Uterus (tissue), 4 donors: ENCODE measurements around the gene KCNT2. TPM values are rescaled to one million over a fixed set of nuclear protein-coding genes. Genes with fewer than 3 reads are reported as not detected.
"Not testable (repeated sequence)": the region's sequence is repeated elsewhere in the genome, so short reads cannot be mapped to it uniquely, and the experiment has no call there.

Experiments used
- DNase-seq, 2 donors: peaks; one replicate each; pipeline ENCODE4 v3.0.0-alpha.2; 2019 to 2020
- H3K27ac ChIP-seq, 2 donors: fragments of 200-600 bp; sonication (generic); 1 replicate in 1 of 2; 2 replicates in 1 of 2; pipeline ENCODE4 v1.5.1; 2016 to 2018
- H3K27me3 ChIP-seq, 2 donors: fragments of 200-600 bp; sonication (generic); one replicate each; pipeline ENCODE4 v1.5.1; 2018 to 2019; ENCODE audit warnings: control low read depth in 1 of 2
- H3K36me3 ChIP-seq, 2 donors: fragments of 200-600 bp; sonication (generic); one replicate each; pipeline ENCODE4 v1.5.1; 2019; ENCODE audit warnings: control low read depth in 1 of 2
- H3K4me1 ChIP-seq, 2 donors: fragments of 200-600 bp; sonication (generic); one replicate each; pipeline ENCODE4 v1.5.1; 2018 to 2019; ENCODE audit warnings: control low read depth in 1 of 2
- H3K4me3 ChIP-seq, 2 donors: fragments of 200-600 bp; sonication (generic); 1 replicate in 1 of 2; 2 replicates in 1 of 2; pipeline ENCODE4 v1.5.1; 2018 to 2019; ENCODE audit warnings: mild to moderate bottlenecking in 1 of 2
- H3K9me3 ChIP-seq, 2 donors: fragments of 200-600 bp; sonication (generic); one replicate each; pipeline ENCODE4 v1.5.1; 2019; ENCODE audit warnings: control low read depth in 1 of 2
- CTCF ChIP-seq, 4 experiments: fragments of 200-600 bp in 2 of 4; fragments of 450-650 bp in 2 of 4; sonication (generic) in 2 of 4; IDR thresholded peaks; one replicate each; pipeline ENCODE4 v1.5.1; 2016 to 2019; ENCODE audit warnings: antibody characterized with exemption in 4 of 4, mild to moderate bottlenecking in 2 of 4, moderate library complexity in 1 of 4
- POLR2A ChIP-seq, 2 donors: fragments of 450-650 bp; IDR thresholded peaks; one replicate each; pipeline ENCODE4 v1.6.1; 2016; ENCODE audit warnings: antibody characterized with exemption in 2 of 2, mild to moderate bottlenecking in 1 of 2, moderate library complexity in 1 of 2
- intact Hi-C: fragments of 100-400 bp; cut with DNase I; formaldehyde crosslinking; loops from one replicate; pipeline ENCODE4 v1.15.1; 2023; ENCODE audit warnings: low total_unique reads
- total RNA-seq, 4 donors: library from RNA; depleted of rRNA in 3 of 4; stranded (reverse); fragments of >200 nt in 3 of 4; gene quantifications; one replicate each; pipeline versions ENCODE4 v1.1.0 to v1.2.4, GENCODE V29; 2014 to 2023
- donor health status: DM: yes; HTN: yes; CAD: no.

Gene KCNT2
- total RNA-seq, 4 donors from 2014 or later = 2.3 to 20.5 (median 3.8) TPM

DNA sequence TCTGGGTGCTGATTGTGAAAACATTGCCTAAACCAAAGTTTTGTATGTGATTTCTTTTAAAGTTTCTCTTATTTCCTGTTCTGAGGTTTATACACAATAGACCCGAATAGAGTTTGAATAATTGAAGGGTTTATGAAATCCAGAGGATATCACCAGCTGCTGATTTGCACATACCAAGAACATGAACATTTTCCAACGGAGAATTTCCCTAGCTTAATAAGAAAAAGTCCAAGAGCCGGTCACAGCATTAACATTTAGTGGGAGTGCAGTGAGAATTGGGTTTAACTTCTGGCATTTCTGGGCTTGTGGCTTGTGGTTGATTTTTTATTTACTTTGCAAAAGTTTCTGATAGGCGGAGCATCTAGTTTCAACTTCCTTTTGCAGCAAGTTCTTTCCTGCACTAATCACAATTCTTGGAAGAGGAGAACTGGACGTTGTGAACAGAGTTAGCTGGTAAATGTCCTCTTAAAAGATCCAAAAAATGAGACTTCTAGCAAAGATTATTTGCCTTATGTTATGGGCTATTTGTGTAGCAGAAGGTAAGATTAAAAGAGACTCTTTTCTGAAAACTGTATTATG, 43.5 kb upstream of the KCNT2 start, which contains the start of gene CFH:
Gene CFH, plus strand, starts transcription at position 407 of the 579 bp plus-strand sequence. Its CDS starts 75 bp downstream, at position 482.
- Histone ChIP-seq H3K27ac (no peak within 1 kb of the TSS), H3K27me3 (no peaks in the 10 kb centered on the region), H3K9me3 (no peaks in the 10 kb centered on the region), H3K4me1 (no peaks in the 10 kb centered on the region), H3K36me3 (no peaks in the 10 kb centered on the region), H3K4me3 (peak within 1 kb of the TSS in 1 of 2 donors; percentile 22)
- DNase-seq = no peak
- TF ChIP-seq CTCF (IDR thresholded peaks at IDR 0.05) (no peak), POLR2A (IDR thresholded peaks at IDR 0.05) (no peak)
- intact Hi-C loops = loop anchor here (10.0 kb wide), 1 partner anchor 497 kb away; no protein-coding TSS in a partner anchor

GRCh38 chr1:196651079-196651478, 42.8 kb upstream of the KCNT2 start:
- H3K27ac ChIP-seq = no peak overlapping the region
- no peaks in the 10 kb centered on the region for H3K27me3 ChIP-seq
- TF ChIP-seq POLR2A (IDR thresholded peaks at IDR 0.05) (no peak), CTCF (IDR thresholded peaks at IDR 0.05) (no peak)
- H3K4me1 ChIP-seq = no peaks in the 10 kb centered on the region
- H3K4me3 ChIP-seq = no peak overlapping the region
- DNase-seq = no peak
- H3K36me3 ChIP-seq = no peaks in the 10 kb centered on the region
- intact Hi-C loops = loop anchor here (10.0 kb wide), 1 partner anchor 496 kb away; no protein-coding TSS in a partner anchor
- H3K9me3 ChIP-seq = no peaks in the 10 kb centered on the region

- intact Hi-C loops = loop anchor here (10.0 kb wide), 1 partner anchor 496 kb away; no protein-coding TSS in a partner anchor
- DNase-seq = no peak
Measured at GRCh38 chr1:196650403-196650802, 42.2 kb upstream of the KCNT2 start.

GRCh38 chr1:196649990-196650389, 41.8 kb upstream of the KCNT2 start:
- no peak for DNase-seq
- Histone ChIP-seq H3K36me3 (no peaks in the 10 kb centered on the region), H3K4me1 (no peaks in the 10 kb centered on the region), H3K9me3 (no peaks in the 10 kb centered on the region), H3K27ac (no peak overlapping the region), H3K27me3 (no peaks in the 10 kb centered on the region), H3K4me3 (no peak overlapping the region)
- TF ChIP-seq CTCF (IDR thresholded peaks at IDR 0.05) = no peak
- TF ChIP-seq POLR2A (IDR thresholded peaks at IDR 0.05) = no peak
- intact Hi-C loops = loop anchor here (10.0 kb wide), 1 partner anchor 495 kb away; no protein-coding TSS in a partner anchor

More at GRCh38 chr1:196650403-196650802, 42.2 kb upstream of the KCNT2 start:
- H3K27me3 ChIP-seq = no peaks in the 10 kb centered on the region
- no peak overlapping the region for H3K27ac ChIP-seq
- H3K9me3 ChIP-seq = no peaks in the 10 kb centered on the region
- H3K4me1 ChIP-seq = no peaks in the 10 kb centered on the region
- TF ChIP-seq POLR2A (IDR thresholded peaks at IDR 0.05) (no peak), CTCF (IDR thresholded peaks at IDR 0.05) (no peak)
- H3K36me3 ChIP-seq = no peaks in the 10 kb centered on the region
- H3K4me3 ChIP-seq = no peak overlapping the region

GRCh38 chr1:196640976-196641375, 32.7 kb upstream of the KCNT2 start:
- no peaks in the 10 kb centered on the region for H3K9me3 ChIP-seq
- no peak overlapping the region for H3K27ac ChIP-seq
- H3K4me1 ChIP-seq = no peaks in the 10 kb centered on the region
- no peaks in the 10 kb centered on the region for H3K27me3 ChIP-seq
- no peak for TF ChIP-seq POLR2A (IDR thresholded peaks at IDR 0.05)
- no peak for TF ChIP-seq CTCF (IDR thresholded peaks at IDR 0.05)
- no peaks in the 10 kb centered on the region for H3K36me3 ChIP-seq
- DNase-seq = no peak
- H3K4me3 ChIP-seq = no peak overlapping the region
- intact Hi-C loops = no loop called here

DNA sequence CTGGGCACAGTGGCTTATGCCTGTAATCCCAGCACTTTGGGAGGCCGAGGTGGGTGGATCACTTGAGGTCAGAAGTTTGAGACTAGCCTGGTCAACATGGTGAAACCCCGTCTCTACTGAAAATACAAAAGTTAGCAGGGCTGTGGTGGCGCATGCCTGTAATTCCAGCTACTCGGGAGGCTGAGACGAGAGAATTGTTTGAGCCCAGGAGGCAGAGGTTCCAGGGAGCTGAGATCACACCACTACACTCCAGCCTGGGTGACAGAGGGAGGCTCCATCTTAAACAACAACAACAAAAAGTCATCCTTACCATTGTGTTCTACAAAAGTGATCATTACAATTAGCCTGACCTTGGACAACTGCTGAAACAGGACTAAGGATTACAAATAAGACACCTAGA, 31.1 kb upstream of the KCNT2 start:
- H3K4me1 ChIP-seq, H3K9me3 ChIP-seq, DNase-seq, H3K27ac ChIP-seq, H3K36me3 ChIP-seq, H3K27me3 ChIP-seq, intact Hi-C loops, H3K4me3 ChIP-seq: not testable (repeated sequence)
